Loucy (cell line): ENCODE results near the gene MAP3K5.

ENCODE experiments used
- H2AFZ ChIP-seq: fragments of 200-600 bp; sonication (generic); 2 replicates; pipeline ENCODE4 v1.6.0; 2016; ENCODE audit warnings: antibody characterized with exemption, mild to moderate bottlenecking, low read length, moderate library complexity
- H3F3A ChIP-seq: fragments of 200-600 bp; 2 replicates; pipeline ENCODE4 v1.6.0; 2016; ENCODE audit warnings: antibody characterized with exemption, low read depth, mild to moderate bottlenecking
- H3K27me3 ChIP-seq: fragments of 200-600 bp; sonication (generic); 2 replicates; pipeline ENCODE4 v1.6.1; 2014; ENCODE audit warnings: low read length, mild to moderate bottlenecking; ENCODE audit not compliant: insufficient read depth, poor library complexity, severe bottlenecking
- H3K36me3 ChIP-seq: fragments of 200-600 bp; sonication (generic); 2 replicates; pipeline ENCODE4 v1.6.1; 2016; ENCODE audit warnings: low read length; ENCODE audit not compliant: insufficient read depth
- H3K4me1 ChIP-seq: fragments of 200-600 bp; sonication (generic); 2 replicates; pipeline ENCODE4 v1.5.1; 2014; ENCODE audit warnings: low read length, mild to moderate bottlenecking; ENCODE audit not compliant: insufficient read depth, poor library complexity, severe bottlenecking
- H3K4me2 ChIP-seq: fragments of 200-600 bp; sonication (generic); 2 replicates; pipeline ENCODE4 v1.6.0; 2014; ENCODE audit warnings: antibody characterized with exemption, low read length, low read depth, mild to moderate bottlenecking; ENCODE audit not compliant: poor library complexity, severe bottlenecking
- H3K4me3 ChIP-seq: fragments of 200-600 bp; sonication (generic); 2 replicates; pipeline ENCODE4 v1.5.1; 2014; ENCODE audit warnings: low read length, mild to moderate bottlenecking, mixed read lengths; ENCODE audit not compliant: poor library complexity, severe bottlenecking
- H3K79me2 ChIP-seq: fragments of 200-600 bp; sonication (generic); 2 replicates; pipeline ENCODE4 v1.6.1; 2014; ENCODE audit warnings: low read length; ENCODE audit not compliant: insufficient read depth
- H3K9ac ChIP-seq: fragments of 200-600 bp; sonication (generic); 2 replicates; pipeline ENCODE4 v1.6.0; 2014; ENCODE audit warnings: mild to moderate bottlenecking, low read depth, low read length, moderate library complexity; ENCODE audit not compliant: poor library complexity, severe bottlenecking
- H3K9me2 ChIP-seq: fragments of 200-600 bp; sonication (generic); replicated peaks from 2 replicates; pipeline ENCODE4 v1.6.1; 2016; ENCODE audit warnings: low read depth, low read length, mixed read lengths
- H3K9me3 ChIP-seq: fragments of 200-600 bp; sonication (generic); 2 replicates; pipeline ENCODE4 v1.6.1; 2014; ENCODE audit warnings: mild to moderate bottlenecking, antibody characterized with exemption, low read length, low read depth; ENCODE audit not compliant: insufficient read depth
- H4K20me1 ChIP-seq: fragments of 200-600 bp; sonication (generic); 2 replicates; pipeline ENCODE4 v1.6.0; 2014; ENCODE audit warnings: antibody characterized with exemption, low read length, mild to moderate bottlenecking; ENCODE audit not compliant: insufficient read depth, poor library complexity, severe bottlenecking
- EZH2phosphoT487 ChIP-seq: fragments of 200-600 bp; IDR thresholded peaks from 2 replicates; pipeline ENCODE4 v1.6.1; 2018; ENCODE audit warnings: antibody characterized with exemption, mild to moderate bottlenecking, moderate library complexity, borderline replicate concordance
- TF ChIP-seq, protein P1 (sequence below): fragments of 200-600 bp; sonication (generic); conservative IDR thresholded peaks from 2 replicates; pipeline ENCODE4 v1.5.1; 2014; ENCODE audit warnings: mild to moderate bottlenecking, antibody characterized with exemption, low read length

The MAP3K5 gene

DNA sequence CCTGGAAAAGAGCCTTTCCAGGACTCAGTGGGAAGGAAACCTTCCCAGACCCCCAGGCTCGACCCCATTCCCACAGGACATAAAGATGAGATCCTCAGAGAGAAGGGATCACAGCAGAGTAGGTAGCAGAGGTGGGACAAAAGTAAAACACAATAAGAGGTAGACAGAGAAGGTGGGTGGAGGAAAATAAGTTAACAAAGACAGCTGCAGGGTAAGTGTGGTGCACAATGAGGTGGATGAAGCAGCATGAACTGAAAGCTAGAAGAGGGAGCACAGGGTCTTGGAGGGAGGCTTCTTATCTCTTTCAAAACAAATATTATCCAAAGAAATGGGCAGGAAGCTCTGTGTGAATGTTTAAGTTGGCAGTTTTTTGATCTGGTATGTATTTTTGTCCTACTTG lies 228.1 kb downstream of the MAP3K5 start:
- peak overlapping the region; percentile 88 for H3K4me2 ChIP-seq
- no peaks in the 10 kb centered on the region for H3K9me2 ChIP-seq
- no peaks in the 10 kb centered on the region for H3K36me3 ChIP-seq
- peak overlapping the region; percentile 58 for H3K4me3 ChIP-seq
- peak overlapping the region; percentile 68 for H3K9ac ChIP-seq
- no peaks in the 10 kb centered on the region for H4K20me1 ChIP-seq
- peaks cover 78% of the 10 kb centered on the region for H3K27me3 ChIP-seq
- TF ChIP-seq EZH2phosphoT487: no peak
- TF ChIP-seq, protein P1, sequence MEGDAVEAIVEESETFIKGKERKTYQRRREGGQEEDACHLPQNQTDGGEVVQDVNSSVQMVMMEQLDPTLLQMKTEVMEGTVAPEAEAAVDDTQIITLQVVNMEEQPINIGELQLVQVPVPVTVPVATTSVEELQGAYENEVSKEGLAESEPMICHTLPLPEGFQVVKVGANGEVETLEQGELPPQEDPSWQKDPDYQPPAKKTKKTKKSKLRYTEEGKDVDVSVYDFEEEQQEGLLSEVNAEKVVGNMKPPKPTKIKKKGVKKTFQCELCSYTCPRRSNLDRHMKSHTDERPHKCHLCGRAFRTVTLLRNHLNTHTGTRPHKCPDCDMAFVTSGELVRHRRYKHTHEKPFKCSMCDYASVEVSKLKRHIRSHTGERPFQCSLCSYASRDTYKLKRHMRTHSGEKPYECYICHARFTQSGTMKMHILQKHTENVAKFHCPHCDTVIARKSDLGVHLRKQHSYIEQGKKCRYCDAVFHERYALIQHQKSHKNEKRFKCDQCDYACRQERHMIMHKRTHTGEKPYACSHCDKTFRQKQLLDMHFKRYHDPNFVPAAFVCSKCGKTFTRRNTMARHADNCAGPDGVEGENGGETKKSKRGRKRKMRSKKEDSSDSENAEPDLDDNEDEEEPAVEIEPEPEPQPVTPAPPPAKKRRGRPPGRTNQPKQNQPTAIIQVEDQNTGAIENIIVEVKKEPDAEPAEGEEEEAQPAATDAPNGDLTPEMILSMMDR: no peak
- H2AFZ ChIP-seq: peak overlapping the region; percentile 54; the same call in 1 of the 2 replicates
- peaks cover 53% of the 10 kb centered on the region for H3K4me1 ChIP-seq
- no peaks in the 10 kb centered on the region for H3K79me2 ChIP-seq
- 0 out of 2 replicates have a peak, but pooled peaks cover under 1% of the 10 kb centered on the region for H3K9me3 ChIP-seq
- H3F3A ChIP-seq: peaks cover 7% of the 10 kb centered on the region

DNA sequence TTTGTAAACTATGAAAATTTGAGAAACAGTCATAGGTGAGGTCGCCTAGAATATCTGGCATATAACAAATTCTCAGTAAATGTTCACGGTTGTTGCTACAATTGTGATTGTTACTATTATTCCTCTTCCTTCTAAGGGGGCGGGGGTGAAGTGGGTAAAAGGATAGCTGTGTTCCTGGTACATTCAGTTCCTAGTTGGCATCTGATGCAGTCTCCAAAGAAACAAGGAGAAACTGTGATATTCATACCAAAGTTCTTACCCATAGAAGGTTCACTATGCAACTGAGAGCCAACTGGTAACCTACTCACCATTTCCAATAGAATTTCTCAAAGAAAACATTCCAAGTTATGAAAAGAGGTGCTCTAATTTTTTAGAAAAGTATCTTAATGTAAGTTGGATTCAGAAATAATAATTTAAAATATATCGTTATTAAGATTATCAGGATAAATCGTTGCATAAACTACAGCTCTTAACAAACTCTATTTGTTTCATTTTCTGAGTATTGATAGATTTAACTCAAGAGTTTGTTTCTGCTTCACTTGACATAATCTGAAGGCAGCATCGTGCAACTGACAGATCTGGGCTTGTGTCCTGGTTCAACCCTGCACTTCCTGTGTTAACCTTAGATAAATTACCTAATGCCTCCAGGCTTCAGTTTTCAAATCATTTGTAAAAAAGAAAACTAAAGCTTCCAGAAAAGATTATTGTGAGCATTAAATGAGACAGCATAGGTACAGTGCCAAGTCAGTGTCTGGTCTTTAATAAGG lies 228.7 kb downstream of the MAP3K5 start:
- Histone ChIP-seq H2AFZ (peak overlapping the region; percentile 54; the same call in 1 of the 2 replicates), H3K79me2 (no peaks in the 10 kb centered on the region), H3K9me3 (no peaks in the 10 kb centered on the region), H3K4me3 (peak overlapping the region; percentile 58), H3K36me3 (no peaks in the 10 kb centered on the region), H3F3A (peaks cover 7% of the 10 kb centered on the region), H3K9me2 (no peaks in the 10 kb centered on the region), H3K4me1 (peaks cover 53% of the 10 kb centered on the region), H3K4me2 (peak overlapping the region; percentile 88), H3K27me3 (peaks cover 78% of the 10 kb centered on the region), H4K20me1 (no peaks in the 10 kb centered on the region), H3K9ac (peak overlapping the region; percentile 68)
- TF ChIP-seq, protein P1: no peak
- no peak for TF ChIP-seq EZH2phosphoT487

DNA sequence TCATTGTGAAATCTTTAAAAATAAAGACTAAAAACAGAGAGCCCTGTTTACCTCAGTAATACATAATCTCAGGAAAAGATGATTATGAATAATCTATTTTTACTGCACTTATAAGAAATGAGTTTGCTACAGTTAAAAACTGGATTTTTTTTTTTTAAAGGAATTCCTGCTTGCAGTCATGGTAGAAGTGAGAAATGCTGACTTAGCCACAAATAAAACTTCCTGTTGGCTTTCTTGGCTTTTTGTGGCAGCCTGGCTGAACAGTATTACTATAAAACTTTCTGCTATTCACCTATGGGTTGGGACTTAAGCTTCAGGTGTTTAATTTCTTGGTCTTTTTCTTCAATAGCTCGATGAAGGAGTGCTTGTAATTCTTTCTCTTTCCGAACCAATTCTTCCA lies 230.1 kb downstream of the MAP3K5 start:
- H3F3A ChIP-seq: peaks cover 7% of the 10 kb centered on the region
- H3K4me3 ChIP-seq: no peak overlapping the region
- peak overlapping the region; percentile 12 for H3K4me2 ChIP-seq
- H3K9ac ChIP-seq: no peak overlapping the region
- no peaks in the 10 kb centered on the region for H3K36me3 ChIP-seq
- no peaks in the 10 kb centered on the region for H3K9me3 ChIP-seq
- no peaks in the 10 kb centered on the region for H3K79me2 ChIP-seq
- H2AFZ ChIP-seq: no peak overlapping the region
- H3K4me1 ChIP-seq: peaks cover 45% of the 10 kb centered on the region
- no peak for TF ChIP-seq EZH2phosphoT487
- TF ChIP-seq, protein P1: no peak
- H4K20me1 ChIP-seq: no peaks in the 10 kb centered on the region
- H3K27me3 ChIP-seq: peaks cover 85% of the 10 kb centered on the region
- no peaks in the 10 kb centered on the region for H3K9me2 ChIP-seq
